ENCODE results near the gene SGSH. TPM values are rescaled to one million over a fixed set of nuclear protein-coding genes. Genes with fewer than 3 reads are reported as not detected.

The SGSH gene
- total and polyA plus RNA-seq, 8 donors, result 21.4 to 65.2 (median 29.1) TPM

DNA sequence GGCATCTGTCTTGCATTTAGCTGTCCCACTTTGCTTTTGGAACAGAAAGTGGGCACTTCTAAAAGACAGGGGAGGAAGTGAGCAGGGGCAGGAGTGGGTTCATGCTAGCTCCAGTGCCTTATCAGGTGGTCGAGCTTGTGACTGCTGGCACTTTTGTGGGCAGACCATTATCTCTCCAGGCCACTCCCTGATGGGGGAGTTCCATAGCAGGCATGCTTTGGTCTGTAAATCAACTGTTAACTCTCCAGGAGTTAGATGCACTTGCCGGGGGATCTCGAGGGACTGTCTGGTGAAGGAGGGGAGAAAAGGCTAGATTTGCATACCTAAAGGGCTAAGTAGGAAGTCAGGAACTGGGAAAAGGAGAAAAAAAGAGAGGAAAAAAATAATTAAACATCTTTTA lies 59.6 kb downstream of the SGSH start:
- WGBS, 2 donors, result 21 to 48% methylated on average over 3 of the region's 3 CpGs
- no peak overlapping the region for H3K4me3 ChIP-seq
- no peak for FAIRE-seq
- no peak for DNase-seq
- no peaks in the 10 kb centered on the region for H3K9me3 ChIP-seq
- no peak overlapping the region for H3K27ac ChIP-seq
- no peak for ATAC-seq
- no peaks in the 10 kb centered on the region for H3K4me1 ChIP-seq
- no peaks in the 10 kb centered on the region for H3K27me3 ChIP-seq
- H3K36me3 ChIP-seq, result no peaks in the 10 kb centered on the region
- TF ChIP-seq, protein P1, sequence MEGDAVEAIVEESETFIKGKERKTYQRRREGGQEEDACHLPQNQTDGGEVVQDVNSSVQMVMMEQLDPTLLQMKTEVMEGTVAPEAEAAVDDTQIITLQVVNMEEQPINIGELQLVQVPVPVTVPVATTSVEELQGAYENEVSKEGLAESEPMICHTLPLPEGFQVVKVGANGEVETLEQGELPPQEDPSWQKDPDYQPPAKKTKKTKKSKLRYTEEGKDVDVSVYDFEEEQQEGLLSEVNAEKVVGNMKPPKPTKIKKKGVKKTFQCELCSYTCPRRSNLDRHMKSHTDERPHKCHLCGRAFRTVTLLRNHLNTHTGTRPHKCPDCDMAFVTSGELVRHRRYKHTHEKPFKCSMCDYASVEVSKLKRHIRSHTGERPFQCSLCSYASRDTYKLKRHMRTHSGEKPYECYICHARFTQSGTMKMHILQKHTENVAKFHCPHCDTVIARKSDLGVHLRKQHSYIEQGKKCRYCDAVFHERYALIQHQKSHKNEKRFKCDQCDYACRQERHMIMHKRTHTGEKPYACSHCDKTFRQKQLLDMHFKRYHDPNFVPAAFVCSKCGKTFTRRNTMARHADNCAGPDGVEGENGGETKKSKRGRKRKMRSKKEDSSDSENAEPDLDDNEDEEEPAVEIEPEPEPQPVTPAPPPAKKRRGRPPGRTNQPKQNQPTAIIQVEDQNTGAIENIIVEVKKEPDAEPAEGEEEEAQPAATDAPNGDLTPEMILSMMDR (IDR thresholded peaks at IDR 0.05), result no peak
- intact Hi-C loops (cut with DNase I), result no loop called here

Other genes with a start within 250 kb of the SGSH start
- gene TBC1D16, start 184.5 kb downstream of the SGSH start, total RNA-seq, result 10 to 100 TPM; 17.1 to 31.4 (median 22.6) TPM
- gene TBC1D16, start 184.5 kb downstream of the SGSH start, polyA plus RNA-seq, result 10 to 100 TPM in 1 of 2 donors, 1 to 10 TPM in 1; 4.9 to 14.9 TPM
- gene CCDC40, start 183.7 kb downstream of the SGSH start, total RNA-seq, result 1 to 10 TPM; 1.9 to 6.2 (median 3.1) TPM
- 10 to 100 TPM in 1 of 2 donors, 1 to 10 TPM in 1; 3.5 to 12.3 TPM for gene CCDC40, start 183.7 kb downstream of the SGSH start, polyA plus RNA-seq
- 10 to 100 TPM; 20.2 to 56.3 (median 32.8) TPM for gene GAA, start 118.8 kb downstream of the SGSH start, total RNA-seq
- gene GAA, start 118.8 kb downstream of the SGSH start, polyA plus RNA-seq, result 10 to 100 TPM; 44.0 to 52.8 TPM
- 10 to 100 TPM; 16.2 to 32.3 (median 30.2) TPM for gene EIF4A3, start 73.2 kb downstream of the SGSH start, total RNA-seq
- gene EIF4A3, start 73.2 kb downstream of the SGSH start, polyA plus RNA-seq, result 10 to 100 TPM; 16.5 to 37.2 TPM
- gene CARD14, start 50.3 kb downstream of the SGSH start, total RNA-seq, result under 1 TPM in 3 of 6 donors, not detected in 3; 0.06 to 0.32 (median 0.28) TPM
- gene CARD14, start 50.3 kb downstream of the SGSH start, polyA plus RNA-seq, result under 1 TPM; 0.23 to 0.33 TPM
- 10 to 100 TPM in 1 of 6 donors, 1 to 10 TPM in 5; 5.1 to 11.9 (median 8.3) TPM for gene SLC26A11, start 94 bp upstream of the SGSH start, total RNA-seq
- 10 to 100 TPM; 19.3 to 23.6 TPM for gene SLC26A11, start 94 bp upstream of the SGSH start, polyA plus RNA-seq
- 10 to 100 TPM; 21.9 to 94.7 (median 37.8) TPM for gene RNF213, start 40.5 kb upstream of the SGSH start, total RNA-seq
- 10 to 100 TPM; 27.3 to 69.1 TPM for gene RNF213, start 40.5 kb upstream of the SGSH start, polyA plus RNA-seq
- 10 to 100 TPM in 4 of 6 donors, 1 to 10 TPM in 2; 8.7 to 15.9 (median 11.6) TPM for gene ENDOV, start 194.8 kb upstream of the SGSH start, total RNA-seq
- gene ENDOV, start 194.8 kb upstream of the SGSH start, polyA plus RNA-seq, result 10 to 100 TPM; 16.0 to 20.4 TPM

Data from pancreas (tissue), 10 donors.